DOHH2 (cell line): ENCODE measurements around the gene SMARCD3.

Experiments used
- H3F3A ChIP-seq: fragments of 200-600 bp; sonication (generic), shearing (Covaris generic); 2 replicates; pipeline ENCODE4 v1.6.0; 2016; ENCODE audit warnings: antibody characterized with exemption, mild to moderate bottlenecking; ENCODE audit not compliant: control insufficient read depth, insufficient read depth
- H3K27ac ChIP-seq: fragments of 200-600 bp; sonication (generic); 2 replicates; pipeline ENCODE4 v1.5.1; 2014; ENCODE audit warnings: low read depth, mild to moderate bottlenecking, low read length, moderate library complexity
- H3K27me3 ChIP-seq: fragments of 200-600 bp; sonication (generic); 2 replicates; pipeline ENCODE4 v1.6.1; 2014; ENCODE audit warnings: mild to moderate bottlenecking, low read length, mixed read lengths; ENCODE audit not compliant: control insufficient read depth
- H3K36me3 ChIP-seq: fragments of 200-600 bp; sonication (generic); 2 replicates; pipeline ENCODE4 v1.6.1; 2014; ENCODE audit warnings: mild to moderate bottlenecking, low read length, moderate library complexity, mixed read lengths; ENCODE audit not compliant: control insufficient read depth
- H3K4me1 ChIP-seq: fragments of 200-600 bp; sonication (generic); 2 replicates; pipeline ENCODE4 v1.6.1; 2014; ENCODE audit warnings: mild to moderate bottlenecking, low read length, mixed read lengths; ENCODE audit not compliant: control insufficient read depth
- H3K4me2 ChIP-seq: fragments of 200-600 bp; sonication (generic); 2 replicates; pipeline ENCODE4 v1.6.0; 2014; ENCODE audit warnings: mild to moderate bottlenecking, low read length, moderate library complexity
- H3K4me3 ChIP-seq: fragments of 200-600 bp; sonication (generic); 2 replicates; pipeline ENCODE4 v1.5.1; 2014; ENCODE audit warnings: mild to moderate bottlenecking, low read length, mixed read lengths
- H3K79me2 ChIP-seq: fragments of 200-600 bp; sonication (generic); 2 replicates; pipeline ENCODE4 v1.6.1; 2014; ENCODE audit warnings: mild to moderate bottlenecking, low read length, mixed read lengths; ENCODE audit not compliant: control insufficient read depth
- H3K9me2 ChIP-seq: fragments of 200-600 bp; sonication (generic); replicated peaks from 2 replicates; pipeline ENCODE4 v1.6.1; 2014; ENCODE audit warnings: mild to moderate bottlenecking, low read length, mixed read lengths; ENCODE audit not compliant: control insufficient read depth
- H3K9me3 ChIP-seq: fragments of 200-600 bp; sonication (generic); 2 replicates; pipeline ENCODE4 v1.6.1; 2014; ENCODE audit warnings: antibody characterized with exemption, low read length, mixed read lengths; ENCODE audit not compliant: control insufficient read depth, insufficient read depth
- H4K20me1 ChIP-seq: fragments of 200-600 bp; sonication (generic); 2 replicates; pipeline ENCODE4 v1.6.0; 2014; ENCODE audit warnings: low read depth, mild to moderate bottlenecking, antibody characterized with exemption, low read length, moderate library complexity; ENCODE audit not compliant: control insufficient read depth, insufficient read depth
- CTCF ChIP-seq: fragments of 200-600 bp; sonication (generic); IDR thresholded peaks from one replicate; pipeline ENCODE4 v1.5.1; 2014; ENCODE audit warnings: antibody characterized with exemption, mild to moderate bottlenecking, low read depth, low read length; ENCODE audit not compliant: poor library complexity, severe bottlenecking
- EZH2phosphoT487 ChIP-seq: fragments of 200-600 bp; sonication (generic); IDR thresholded peaks from 2 replicates; pipeline ENCODE4 v1.6.1; 2017; ENCODE audit warnings: borderline replicate concordance, mild to moderate bottlenecking, antibody characterized with exemption, low read length, moderate library complexity, mixed read lengths

The SMARCD3 gene

GRCh38 chr7:151232917-151233701, 15.4 kb downstream of the SMARCD3 start:
- Histone ChIP-seq H3K9me2 (no peaks in the 10 kb centered on the region), H3K9me3 (no peaks in the 10 kb centered on the region), H3F3A (peaks cover 4% of the 10 kb centered on the region; the same call in 1 of the 2 replicates), H3K4me2 (peak overlapping the region; percentile 94), H3K27me3 (no peaks in the 10 kb centered on the region), H3K27ac (peak overlapping the region; percentile 4; the same call in 1 of the 2 replicates), H3K4me1 (peaks cover 25% of the 10 kb centered on the region), H4K20me1 (0 out of 2 replicates have a peak, but pooled peaks cover 7% of the 10 kb centered on the region), H3K4me3 (peak overlapping the region; percentile 85), H3K79me2 (peaks cover 31% of the 10 kb centered on the region), H3K36me3 (peaks cover 40% of the 10 kb centered on the region)
- no peak for TF ChIP-seq CTCF
- TF ChIP-seq EZH2phosphoT487: no peak

- Histone ChIP-seq H3K4me3 (peak within 1 kb of the TSS; percentile 85), H3K9me3 (no peaks in the 10 kb centered on the region), H3K4me1 (peaks cover 30% of the 10 kb centered on the region), H3K36me3 (peaks cover 32% of the 10 kb centered on the region), H3K79me2 (peaks cover 36% of the 10 kb centered on the region), H4K20me1 (0 out of 2 replicates have a peak, but pooled peaks cover 7% of the 10 kb centered on the region), H3K27me3 (no peaks in the 10 kb centered on the region), H3K4me2 (peak within 1 kb of the TSS; percentile 94), H3K27ac (peak within 1 kb of the TSS; percentile 4; the same call in 1 of the 2 replicates), H3K9me2 (no peaks in the 10 kb centered on the region), H3F3A (peaks cover 4% of the 10 kb centered on the region; the same call in 1 of the 2 replicates)
- no peak for TF ChIP-seq EZH2phosphoT487
- no peak for TF ChIP-seq CTCF
Observed at GRCh38 chr7:151232091-151232916, 16.2 kb downstream of the SMARCD3 start, which contains the start of gene CHPF2. TSS of gene CHPF2 (plus strand) at chr7:151232483. CDS start at chr7:151234012, 1,529 bp downstream.

- no peak overlapping the region for H3K27ac ChIP-seq
- peaks cover 46% of the 10 kb centered on the region for H3K79me2 ChIP-seq
- TF ChIP-seq EZH2phosphoT487: no peak
- no peak for TF ChIP-seq CTCF
- H3F3A ChIP-seq: peaks cover 4% of the 10 kb centered on the region; the same call in 1 of the 2 replicates
- no peaks in the 10 kb centered on the region for H3K9me2 ChIP-seq
- peaks cover 33% of the 10 kb centered on the region for H3K4me1 ChIP-seq
- H3K4me3 ChIP-seq: no peak overlapping the region
- no peaks in the 10 kb centered on the region for H3K27me3 ChIP-seq
- H3K36me3 ChIP-seq: peaks cover 23% of the 10 kb centered on the region
- no peaks in the 10 kb centered on the region for H3K9me3 ChIP-seq
- H4K20me1 ChIP-seq: peaks cover 9% of the 10 kb centered on the region; the same call in 1 of the 2 replicates
- peak overlapping the region; percentile 94; the same call in 1 of the 2 replicates for H3K4me2 ChIP-seq
Observed at GRCh38 chr7:151231080-151231479, 17.4 kb downstream of the SMARCD3 start.
